ENCODE data around the gene MORC2.

- TF ChIP-seq, protein P1, sequence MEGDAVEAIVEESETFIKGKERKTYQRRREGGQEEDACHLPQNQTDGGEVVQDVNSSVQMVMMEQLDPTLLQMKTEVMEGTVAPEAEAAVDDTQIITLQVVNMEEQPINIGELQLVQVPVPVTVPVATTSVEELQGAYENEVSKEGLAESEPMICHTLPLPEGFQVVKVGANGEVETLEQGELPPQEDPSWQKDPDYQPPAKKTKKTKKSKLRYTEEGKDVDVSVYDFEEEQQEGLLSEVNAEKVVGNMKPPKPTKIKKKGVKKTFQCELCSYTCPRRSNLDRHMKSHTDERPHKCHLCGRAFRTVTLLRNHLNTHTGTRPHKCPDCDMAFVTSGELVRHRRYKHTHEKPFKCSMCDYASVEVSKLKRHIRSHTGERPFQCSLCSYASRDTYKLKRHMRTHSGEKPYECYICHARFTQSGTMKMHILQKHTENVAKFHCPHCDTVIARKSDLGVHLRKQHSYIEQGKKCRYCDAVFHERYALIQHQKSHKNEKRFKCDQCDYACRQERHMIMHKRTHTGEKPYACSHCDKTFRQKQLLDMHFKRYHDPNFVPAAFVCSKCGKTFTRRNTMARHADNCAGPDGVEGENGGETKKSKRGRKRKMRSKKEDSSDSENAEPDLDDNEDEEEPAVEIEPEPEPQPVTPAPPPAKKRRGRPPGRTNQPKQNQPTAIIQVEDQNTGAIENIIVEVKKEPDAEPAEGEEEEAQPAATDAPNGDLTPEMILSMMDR (IDR thresholded peaks at IDR 0.05; ENCODE audit: borderline replicate concordance, extremely low read depth, low read length, poor library complexity, severe bottlenecking): no peak
- no peak for TF ChIP-seq EZH2 (IDR thresholded peaks at IDR 0.05; ENCODE audit: borderline replicate concordance, low read depth, low read length, severe bottlenecking)
Observed at GRCh38 chr22:30947173-30947815, 21.3 kb downstream of the MORC2 start.

Data from DND-41 (cell line).